Left lung (tissue), 10 donors: ENCODE measurements around the gene TMEM114. TPM values are rescaled to one million over a fixed set of nuclear protein-coding genes. Genes with fewer than 3 reads are reported as not detected.

Experiments
- ATAC-seq: fragments of 200-7000 bp; cut with Tn5 transposase; one replicate; pipeline ENCODE4 v1.9.1; 2020; ENCODE audit warnings: moderate library complexity
- DNase-seq, 4 donors: peaks; one replicate each; pipeline ENCODE4 v3.0.0-alpha.2; 2013 to 2020
- H3K27ac ChIP-seq, 2 donors: fragments of 200-600 bp; sonication (generic) in 1 of 2; one replicate each; pipeline versions ENCODE4 v1.5.0 to v1.8.0; 2020 to 2021
- H3K27me3 ChIP-seq, 2 donors: fragments of 200-600 bp; sonication (generic) in 1 of 2; one replicate each; pipeline versions ENCODE4 v1.5.0 to v1.8.0; 2020 to 2021
- H3K36me3 ChIP-seq, 2 donors: fragments of 200-600 bp; sonication (generic) in 1 of 2; one replicate each; pipeline versions ENCODE4 v1.5.0 to v1.8.0; 2020 to 2021
- H3K4me1 ChIP-seq, 2 donors: fragments of 200-600 bp; one replicate each; pipeline ENCODE4 v1.8.0; 2021
- H3K4me3 ChIP-seq, 2 donors: fragments of 200-600 bp; sonication (generic) in 1 of 2; one replicate each; pipeline versions ENCODE4 v1.5.0 to v1.8.0; 2020 to 2021; ENCODE audit warnings: mild to moderate bottlenecking in 1 of 2
- H3K9me3 ChIP-seq, 2 donors: fragments of 200-600 bp; sonication (generic) in 1 of 2; one replicate each; pipeline versions ENCODE4 v1.5.0 to v1.8.0; 2020 to 2021
- intact Hi-C, 2 donors: fragments of 100-400 bp; cut with DNase I; formaldehyde crosslinking; loops; one replicate each; pipeline versions ENCODE4 v1.11.2 to v1.14.2; 2022
- polyA plus RNA-seq, 6 donors: library from polyadenylated mRNA; unstranded; fragments of 120-200 nt; gene quantifications; one replicate each; pipeline ENCODE4 v1.2.1, GENCODE V29; 2013; ENCODE audit not compliant: insufficient read length in 6 of 6
- total RNA-seq, 2 donors: library from RNA; stranded (reverse); fragmentation: NEBNext Ultra II Directional; extraction: Animal tissue kit (Norgen Biotek cat#: 25700); gene quantifications; one replicate each; pipeline ENCODE4 v1.2.1, GENCODE V29; 2021
- TF ChIP-seq, protein P1 (sequence below), 2 donors: fragments of 200-600 bp; sonication (generic) in 1 of 2; IDR thresholded peaks; one replicate each; pipeline versions ENCODE4 v1.5.0 to v1.8.0; 2021; ENCODE audit warnings: antibody characterized with exemption in 2 of 2
- donor health status: DM: no; HTN: yes; CAD: no.
- donor health status: DM: no; HTN: no; CAD: no.

The TMEM114 gene
- total and polyA plus RNA-seq, 8 donors, result not detected

DNA sequence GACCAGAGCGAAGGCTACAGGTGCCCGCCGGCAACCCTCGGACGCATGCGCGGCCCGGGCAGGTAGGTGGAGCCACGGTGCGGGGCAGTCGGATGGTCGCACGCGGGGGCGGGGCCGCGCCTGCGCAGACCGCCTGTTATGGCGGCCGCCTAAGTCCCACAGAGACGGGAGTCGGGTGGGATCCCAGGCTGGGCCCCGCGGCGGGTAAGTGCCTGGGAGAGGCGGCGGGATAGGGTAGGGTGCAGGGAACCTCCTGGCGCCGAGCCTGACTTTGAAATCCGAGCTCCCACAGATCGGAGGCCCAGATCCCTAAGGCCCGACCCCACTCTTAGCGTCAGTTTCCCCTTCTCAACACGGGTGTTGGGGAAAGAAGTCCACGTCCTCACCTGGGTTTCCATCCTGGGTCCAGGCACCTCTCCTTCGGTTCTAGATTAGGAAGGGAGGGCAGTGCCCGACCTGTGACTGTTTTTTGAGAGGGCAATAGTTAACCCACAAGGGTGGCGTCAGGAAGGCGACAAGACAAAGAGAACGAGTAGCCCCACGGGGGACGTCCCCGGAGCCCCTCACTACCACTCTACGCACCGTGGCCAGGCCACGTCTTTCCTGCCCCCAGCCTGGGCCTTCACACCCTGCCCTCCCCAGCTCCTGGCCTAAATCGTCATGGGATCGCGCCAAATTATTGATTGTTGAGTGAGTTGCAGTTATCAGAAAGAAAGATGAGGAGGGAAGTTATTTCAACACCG, 31.4 kb upstream of the TMEM114 start, which contains the start of gene METTL22:
METTL22 (plus strand) TSS at position 127 of the 743 bp plus-strand sequence. CDS start 3,968 bp downstream, outside the sequence.
- peaks cover 0 to 20% of the 10 kb centered on the region in 2 donors for H3K36me3 ChIP-seq
- peak; percentile 84 to 98 (median 93) for DNase-seq
- H3K9me3 ChIP-seq, result no peaks in the 10 kb centered on the region
- peak within 1 kb of the TSS; percentile 89 to 91 for H3K4me3 ChIP-seq
- TF ChIP-seq, protein P1, sequence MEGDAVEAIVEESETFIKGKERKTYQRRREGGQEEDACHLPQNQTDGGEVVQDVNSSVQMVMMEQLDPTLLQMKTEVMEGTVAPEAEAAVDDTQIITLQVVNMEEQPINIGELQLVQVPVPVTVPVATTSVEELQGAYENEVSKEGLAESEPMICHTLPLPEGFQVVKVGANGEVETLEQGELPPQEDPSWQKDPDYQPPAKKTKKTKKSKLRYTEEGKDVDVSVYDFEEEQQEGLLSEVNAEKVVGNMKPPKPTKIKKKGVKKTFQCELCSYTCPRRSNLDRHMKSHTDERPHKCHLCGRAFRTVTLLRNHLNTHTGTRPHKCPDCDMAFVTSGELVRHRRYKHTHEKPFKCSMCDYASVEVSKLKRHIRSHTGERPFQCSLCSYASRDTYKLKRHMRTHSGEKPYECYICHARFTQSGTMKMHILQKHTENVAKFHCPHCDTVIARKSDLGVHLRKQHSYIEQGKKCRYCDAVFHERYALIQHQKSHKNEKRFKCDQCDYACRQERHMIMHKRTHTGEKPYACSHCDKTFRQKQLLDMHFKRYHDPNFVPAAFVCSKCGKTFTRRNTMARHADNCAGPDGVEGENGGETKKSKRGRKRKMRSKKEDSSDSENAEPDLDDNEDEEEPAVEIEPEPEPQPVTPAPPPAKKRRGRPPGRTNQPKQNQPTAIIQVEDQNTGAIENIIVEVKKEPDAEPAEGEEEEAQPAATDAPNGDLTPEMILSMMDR (IDR thresholded peaks at IDR 0.05), result no peak
- peak within 1 kb of the TSS; percentile 78 to 84 for H3K27ac ChIP-seq
- peaks cover 7 to 24% of the 10 kb centered on the region in 2 donors for H3K4me1 ChIP-seq
- intact Hi-C loops, result no loop called here
- H3K27me3 ChIP-seq, result peaks cover 0 to 12% of the 10 kb centered on the region in 2 donors
- ATAC-seq, result peak; percentile 99

- ATAC-seq (no peak), DNase-seq (no peak)
- H3K4me3 ChIP-seq, result peak overlapping the region; percentile 89 to 91
- H3K27me3 ChIP-seq, result peaks cover 0 to 12% of the 10 kb centered on the region in 2 donors
- no peaks in the 10 kb centered on the region for H3K9me3 ChIP-seq
- H3K4me1 ChIP-seq, result peaks cover 7 to 24% of the 10 kb centered on the region in 2 donors
- TF ChIP-seq, protein P1 (IDR thresholded peaks at IDR 0.05), result no peak
- H3K27ac ChIP-seq, result peak overlapping the region in 1 of 2 donors; percentile 84
- H3K36me3 ChIP-seq, result peaks cover 0 to 15% of the 10 kb centered on the region in 2 donors
- intact Hi-C loops, result no loop called here
Measured at GRCh38 chr16:8621222-8621571, 30.9 kb upstream of the TMEM114 start.

GRCh38 chr16:8620535-8620934, 30.2 kb upstream of the TMEM114 start:
- no peaks in the 10 kb centered on the region for H3K9me3 ChIP-seq
- DNase-seq (no peak), ATAC-seq (no peak)
- peaks cover 0 to 8% of the 10 kb centered on the region in 2 donors for H3K36me3 ChIP-seq
- TF ChIP-seq, protein P1 (IDR thresholded peaks at IDR 0.05), result no peak
- H3K4me1 ChIP-seq, result peaks cover 7 to 24% of the 10 kb centered on the region in 2 donors
- peaks cover 0 to 12% of the 10 kb centered on the region in 2 donors for H3K27me3 ChIP-seq
- intact Hi-C loops, result no loop called here
- no peak overlapping the region for H3K27ac ChIP-seq
- no peak overlapping the region for H3K4me3 ChIP-seq

DNA sequence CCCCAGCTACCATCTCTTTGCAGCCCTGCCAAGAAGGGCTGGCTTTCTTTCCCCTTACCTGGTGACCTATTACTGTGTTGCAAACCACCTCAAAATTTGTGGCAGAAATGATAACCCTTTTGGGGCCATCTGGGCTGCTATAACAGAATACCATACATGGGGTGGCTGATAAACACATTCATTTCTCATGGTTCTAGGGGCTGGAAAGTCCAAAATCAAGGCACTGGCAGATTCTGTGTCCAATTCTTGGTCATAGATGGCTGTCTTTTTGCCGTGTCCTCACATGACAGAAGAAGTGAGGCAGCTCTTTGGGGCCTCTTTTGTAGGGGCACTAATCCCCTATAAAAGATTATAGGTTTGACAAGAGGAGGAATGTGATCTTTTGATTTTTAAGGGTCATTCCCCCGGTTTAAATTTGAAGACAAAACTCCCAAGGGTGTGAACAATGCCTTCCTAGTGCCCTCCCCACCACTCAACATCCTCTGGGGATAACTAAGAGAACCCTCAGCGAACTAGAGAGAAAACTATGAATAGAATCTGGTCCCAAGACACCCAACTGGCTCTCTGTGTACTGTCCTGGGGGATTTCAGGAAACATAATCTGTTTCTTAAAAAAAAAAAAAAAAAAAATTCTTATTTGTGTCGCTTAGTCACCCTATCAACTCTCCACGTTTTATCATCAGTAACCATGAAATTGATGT, 29.5 kb upstream of the TMEM114 start:
- intact Hi-C loops, result no loop called here
- H3K9me3 ChIP-seq, result no peaks in the 10 kb centered on the region
- H3K36me3 ChIP-seq, result peaks cover 0 to 5% of the 10 kb centered on the region in 2 donors
- TF ChIP-seq, protein P1 (IDR thresholded peaks at IDR 0.05), result no peak
- peaks cover 7 to 24% of the 10 kb centered on the region in 2 donors for H3K4me1 ChIP-seq
- ATAC-seq, result no peak
- no peak overlapping the region for H3K4me3 ChIP-seq
- no peak for DNase-seq
- no peak overlapping the region for H3K27ac ChIP-seq
- peaks cover 0 to 12% of the 10 kb centered on the region in 2 donors for H3K27me3 ChIP-seq

- H3K4me3 ChIP-seq, result no peak overlapping the region
- no peak for ATAC-seq
Measured at GRCh38 chr16:8614435-8615029, 24.2 kb upstream of the TMEM114 start.

More at GRCh38 chr16:8614435-8615029, 24.2 kb upstream of the TMEM114 start:
- H3K27me3 ChIP-seq, result peaks cover 0 to 29% of the 10 kb centered on the region in 2 donors
- no peaks in the 10 kb centered on the region for H3K4me1 ChIP-seq
- TF ChIP-seq, protein P1 (IDR thresholded peaks at IDR 0.05), result no peak
- DNase-seq, result no peak
- no peaks in the 10 kb centered on the region for H3K9me3 ChIP-seq
- intact Hi-C loops, result no loop called here
- no peaks in the 10 kb centered on the region for H3K36me3 ChIP-seq
- H3K27ac ChIP-seq, result no peak overlapping the region
